HEK293T (cell line): ENCODE measurements around the gene FRMPD2.

ENCODE experiments used
- ARNT ChIP-seq: fragments of 450-650 bp; IDR thresholded peaks from 2 replicates; pipeline ENCODE4 v1.6.1; 2017; ENCODE audit warnings: mild to moderate bottlenecking
- FOXM1 ChIP-seq: fragments of 450-650 bp; IDR thresholded peaks from 2 replicates; pipeline ENCODE4 v1.6.1; 2017; ENCODE audit warnings: mild to moderate bottlenecking, borderline replicate concordance
- LEF1 ChIP-seq: fragments of 450-650 bp; IDR thresholded peaks from 2 replicates; pipeline ENCODE4 v1.6.1; 2017; ENCODE audit warnings: mild to moderate bottlenecking, borderline replicate concordance
- SUZ12 ChIP-seq: fragments of 450-650 bp; IDR thresholded peaks from 2 replicates; pipeline ENCODE4 v1.6.1; 2016; ENCODE audit warnings: mild to moderate bottlenecking
- ZNF384 ChIP-seq: fragments of 450-650 bp; IDR thresholded peaks from 2 replicates; pipeline ENCODE4 v1.6.1; 2016

- TF ChIP-seq LEF1 (no peak), SUZ12 (no peak), FOXM1 (no peak), ZNF384 (no peak), ARNT (no peak)
These were observed 24.6 kb upstream of the FRMPD2 start for GRCh38 chr10:48299066-48299465.
